Ammon's horn (tissue), 1 donor: ENCODE data around the gene OR52E2.
"Not testable (repeated sequence)": the region's sequence is repeated elsewhere in the genome, so short reads cannot be mapped to it uniquely, and the experiment has no call there.

Experiments
- DNase-seq: peaks from one replicate; pipeline ENCODE4 v3.0.0-alpha.2; 2016; ENCODE audit warnings: low spot score

OR52E2 gene

GRCh38 chr11:5059391-5059790 lies at the start of gene OR52E2:
OR52E2 (minus strand) TSS chr11:5059627; CDS start chr11:5059627, 0 bp downstream.
- no peak for DNase-seq

GRCh38 chr11:5107285-5107684 lies 47.9 kb upstream of the OR52E2 start:
- no peak for DNase-seq

GRCh38 chr11:5103066-5103465 lies 43.6 kb upstream of the OR52E2 start:
- no peak for DNase-seq

- no peak for DNase-seq
Measured at GRCh38 chr11:5102246-5102645, 42.8 kb upstream of the OR52E2 start.

- no peak for DNase-seq
Measured at GRCh38 chr11:5096011-5096410, 36.6 kb upstream of the OR52E2 start.

GRCh38 chr11:5092821-5093585 lies 33.6 kb upstream of the OR52E2 start:
- no peak for DNase-seq

- DNase-seq: no peak
Measured at GRCh38 chr11:5090668-5091067, 31.2 kb upstream of the OR52E2 start.

GRCh38 chr11:5088556-5088955 lies 29.1 kb upstream of the OR52E2 start:
- DNase-seq: no peak

GRCh38 chr11:5083602-5084001 lies 24.2 kb upstream of the OR52E2 start:
- DNase-seq: no peak

- no peak for DNase-seq
Measured at GRCh38 chr11:5081405-5081804, 22.0 kb upstream of the OR52E2 start.

GRCh38 chr11:5071799-5072198 lies 12.4 kb upstream of the OR52E2 start:
- DNase-seq: no peak

GRCh38 chr11:5069272-5069671 lies 9.8 kb upstream of the OR52E2 start, which contains the start of gene OR52E1:
OR52E1 (plus strand) TSS chr11:5069572.
- DNase-seq: no peak

GRCh38 chr11:5065027-5065426 lies 5.6 kb upstream of the OR52E2 start:
- no peak for DNase-seq

GRCh38 chr11:5058679-5059078 lies 748 bp downstream of the OR52E2 start:
- DNase-seq: not testable (repeated sequence)

- no peak for DNase-seq
Measured at GRCh38 chr11:5046754-5047330, 12.6 kb downstream of the OR52E2 start.

- DNase-seq: no peak
Measured at GRCh38 chr11:5046226-5046625, 13.2 kb downstream of the OR52E2 start, which contains the start of gene OR52J3. OR52J3 (plus strand) TSS chr11:5046526; CDS start chr11:5046526, 0 bp downstream.

- no peak for DNase-seq
Measured at GRCh38 chr11:5043380-5043779, 16.0 kb downstream of the OR52E2 start.

GRCh38 chr11:5042091-5042490 lies 17.3 kb downstream of the OR52E2 start:
- DNase-seq: no peak

- no peak for DNase-seq
Measured at GRCh38 chr11:5040876-5041275, 18.6 kb downstream of the OR52E2 start.

GRCh38 chr11:5038341-5038740 lies 21.1 kb downstream of the OR52E2 start:
- DNase-seq: no peak

- DNase-seq: no peak
Measured at GRCh38 chr11:5037926-5038325, 21.5 kb downstream of the OR52E2 start.

- peak; percentile 23 for DNase-seq
Measured at GRCh38 chr11:5036669-5037068, 22.8 kb downstream of the OR52E2 start.

GRCh38 chr11:5021996-5022395 lies 37.4 kb downstream of the OR52E2 start:
- no peak for DNase-seq

GRCh38 chr11:5013012-5013411 lies 46.4 kb downstream of the OR52E2 start:
- no peak for DNase-seq
